NT2/D1 (cell line): ENCODE measurements around the gene CHCHD10.

Experiments used
- SUZ12 ChIP-seq: IDR thresholded peaks from 2 replicates; pipeline ENCODE4 v1.6.1; 2011; ENCODE audit not compliant: insufficient read length, insufficient read depth; ENCODE audit errors: extremely low read depth
- YY1 ChIP-seq: IDR thresholded peaks from 2 replicates; pipeline ENCODE4 v1.6.1; 2011; ENCODE audit not compliant: insufficient read length, insufficient read depth
- ZNF274 ChIP-seq: IDR thresholded peaks from 2 replicates; pipeline ENCODE4 v1.6.1; 2011; ENCODE audit warnings: mild to moderate bottlenecking, low read depth, low read length

DNA sequence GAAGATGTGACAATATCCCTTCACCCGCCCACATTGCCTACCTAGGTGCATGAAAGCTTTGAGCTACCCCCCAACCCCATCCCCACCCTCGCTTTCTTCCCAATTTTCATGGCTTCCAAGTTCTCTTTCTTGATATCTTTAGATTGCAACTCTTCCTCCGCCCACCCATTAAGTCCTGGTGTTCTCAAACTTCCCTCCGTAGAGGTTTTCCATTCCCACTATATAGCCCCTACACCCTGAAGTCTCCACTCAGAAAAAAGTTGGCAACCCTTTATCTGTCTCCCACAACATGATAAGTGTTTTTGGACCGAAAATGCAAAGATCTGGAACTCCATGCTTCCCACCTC is 17.4 kb downstream of the CHCHD10 start:
- TF ChIP-seq SUZ12 = no peak
- no peak for TF ChIP-seq ZNF274
- TF ChIP-seq YY1 = no peak
